Islet of Langerhans (tissue), 1 donor: ENCODE measurements around the gene KRT5.
"Not testable (repeated sequence)": the region's sequence is repeated elsewhere in the genome, so short reads cannot be mapped to it uniquely, and the experiment has no call there.

Experiments
- FAIRE-seq: peaks from one replicate; lab custom pipeline; 2011; peaks lifted over from hg19 to GRCh38; lab: Jason Lieb, UNC

Gene KRT5

DNA sequence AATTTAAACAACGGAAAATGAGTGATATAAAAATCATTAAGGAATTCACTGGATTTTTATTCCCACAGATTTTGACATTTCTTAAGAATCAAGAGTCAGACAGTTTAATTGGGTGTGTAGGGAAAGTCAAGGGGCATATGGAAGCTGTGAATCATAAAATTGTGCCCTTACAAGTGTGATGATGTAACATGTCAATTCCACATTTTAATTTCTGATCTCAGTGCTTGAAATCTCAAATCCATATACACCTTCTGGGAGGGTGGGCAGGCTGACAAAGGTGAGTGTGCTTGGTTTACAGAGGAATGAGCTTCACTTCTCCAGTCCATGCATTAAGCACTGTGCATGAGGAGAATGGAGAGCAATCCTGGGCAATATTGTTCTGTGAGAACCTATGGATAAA is 26.1 kb downstream of the KRT5 start:
- no peak for FAIRE-seq

DNA sequence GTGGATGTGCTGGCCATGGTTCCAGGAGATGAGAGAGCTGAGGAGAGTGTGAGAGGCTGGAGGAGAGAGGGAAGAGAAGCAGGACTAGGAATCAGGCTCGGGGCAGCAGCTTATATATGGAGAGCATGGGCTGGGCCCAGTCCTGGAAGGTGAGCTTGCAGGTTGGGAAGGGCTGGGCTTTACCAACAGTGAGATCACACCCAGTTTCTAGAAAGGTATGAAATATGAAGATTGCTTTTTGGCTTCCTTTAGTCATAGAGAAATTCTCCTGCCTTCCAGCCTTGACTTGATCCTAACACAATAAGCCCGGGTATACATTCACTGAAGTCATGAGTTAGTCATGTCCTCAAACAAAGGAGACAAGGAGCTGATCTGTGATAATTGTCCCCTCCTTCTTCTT is 27.0 kb downstream of the KRT5 start, which contains the start of gene KRT6A:
Gene KRT6A (minus strand): TSS at position 86 of the 400 bp plus-strand sequence. CDS start 69 bp downstream, at position 17.
- no peak for FAIRE-seq

DNA sequence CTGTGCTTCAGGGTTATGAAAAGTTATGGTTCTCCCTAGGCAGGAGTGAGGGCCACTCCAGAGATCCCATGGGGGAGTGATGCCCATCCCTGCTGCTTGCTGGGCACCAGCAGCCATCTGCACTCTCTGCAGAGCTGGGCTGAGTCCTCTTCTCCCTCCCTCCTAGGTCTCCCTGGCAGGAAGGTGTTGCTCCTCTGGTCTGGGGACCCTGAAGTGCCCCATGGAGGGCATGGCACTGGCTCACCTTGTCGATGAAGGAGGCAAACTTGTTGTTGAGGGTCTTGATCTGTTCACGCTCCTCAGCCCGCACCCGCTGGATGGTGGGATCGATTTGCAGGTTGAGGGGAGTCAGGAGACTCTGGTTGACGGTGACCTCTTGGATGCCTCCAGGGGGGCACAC is 27.8 kb downstream of the KRT5 start:
- not testable (repeated sequence) for FAIRE-seq

DNA sequence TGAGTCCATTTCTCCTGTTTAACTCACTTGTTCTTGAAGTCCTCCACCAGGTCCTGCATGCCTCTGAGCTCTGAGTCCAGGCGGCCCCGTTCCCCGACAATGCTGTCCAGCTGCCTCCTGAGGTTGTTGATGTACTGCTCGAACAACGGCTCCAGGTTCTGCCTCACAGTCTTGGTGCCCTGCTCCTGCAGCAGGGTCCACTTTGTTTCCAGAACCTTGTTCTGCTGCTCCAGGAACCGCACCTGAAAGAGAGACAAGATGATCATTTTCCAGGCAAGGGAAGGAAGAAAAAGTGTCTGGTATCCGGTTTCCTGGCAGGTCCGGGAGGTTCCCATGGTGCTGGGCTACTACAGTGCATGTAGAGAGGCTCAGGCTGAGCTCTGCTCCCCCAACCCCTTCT is 28.7 kb downstream of the KRT5 start:
- FAIRE-seq = not testable (repeated sequence)

DNA sequence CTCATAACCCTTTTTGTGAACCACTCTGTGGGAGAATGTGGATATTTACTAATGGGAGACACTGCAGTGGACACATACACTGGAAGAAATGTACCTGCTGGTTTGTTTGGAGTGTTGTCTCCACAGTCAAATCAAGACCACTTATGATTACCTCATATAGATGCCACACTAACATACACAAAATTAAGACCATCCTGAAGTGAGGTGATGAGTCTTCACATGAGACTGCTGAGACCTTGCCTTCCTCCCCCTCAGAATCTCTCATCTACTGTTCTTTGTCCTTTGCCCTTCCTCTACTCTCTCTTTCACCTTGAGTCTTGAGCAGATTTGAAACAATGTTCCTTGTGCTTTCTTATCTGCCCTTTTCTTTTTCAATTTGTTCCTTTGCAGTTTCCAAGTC is 31.5 kb downstream of the KRT5 start:
- FAIRE-seq = no peak

DNA sequence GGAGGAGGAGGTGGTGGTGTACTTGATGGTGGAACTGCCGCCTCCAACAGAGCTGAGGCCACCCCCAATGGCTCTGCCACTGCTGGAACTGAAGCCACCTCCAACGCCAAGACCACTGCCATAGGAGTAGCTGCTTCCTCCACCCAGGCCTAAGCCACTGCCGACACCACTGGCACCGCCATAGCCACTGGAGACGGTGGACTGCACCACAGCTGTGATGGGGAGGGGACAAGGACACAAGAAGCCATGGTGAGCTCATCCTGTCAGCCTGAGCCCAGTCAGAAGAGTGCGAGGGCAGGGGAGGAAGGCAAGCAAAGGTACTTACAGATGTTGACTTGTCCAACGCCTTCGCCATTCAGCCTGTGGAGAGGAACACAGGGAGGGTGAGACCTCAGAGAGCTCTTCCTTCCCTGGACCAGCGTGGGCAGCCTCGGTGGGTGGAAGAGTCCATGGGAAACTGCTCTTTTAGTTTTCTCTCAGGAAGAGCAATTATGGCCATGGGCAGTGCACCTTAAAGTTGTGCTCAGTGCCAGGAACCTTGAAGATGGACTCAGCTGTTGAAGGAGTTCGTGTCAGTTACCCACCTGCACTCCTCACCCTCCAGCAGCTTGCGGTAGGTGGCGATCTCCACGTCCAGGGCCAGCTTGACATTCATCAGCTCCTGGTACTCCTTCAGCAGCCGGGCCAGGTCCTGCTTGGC is 32.3 kb downstream of the KRT5 start:
- not testable (repeated sequence) for FAIRE-seq

DNA sequence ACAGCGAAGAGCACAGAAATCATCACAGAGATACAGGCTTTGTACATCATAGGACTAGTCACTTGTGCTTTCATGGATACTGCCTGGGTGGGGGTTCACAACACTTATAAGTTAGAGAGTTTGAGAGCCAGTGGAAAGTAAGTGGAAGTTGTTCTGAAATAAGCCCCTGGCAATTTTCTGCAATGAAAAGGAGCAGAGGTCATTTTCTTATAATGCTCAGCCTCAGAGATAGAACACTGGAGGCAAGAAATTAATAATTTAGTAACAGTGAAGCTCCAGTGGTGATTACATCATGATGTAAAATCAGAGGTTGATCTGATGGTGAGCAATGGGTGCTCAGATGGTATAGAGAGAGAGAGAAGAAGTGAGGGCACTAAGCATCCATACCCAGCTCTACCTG is 33.0 kb downstream of the KRT5 start:
- FAIRE-seq = no peak

DNA sequence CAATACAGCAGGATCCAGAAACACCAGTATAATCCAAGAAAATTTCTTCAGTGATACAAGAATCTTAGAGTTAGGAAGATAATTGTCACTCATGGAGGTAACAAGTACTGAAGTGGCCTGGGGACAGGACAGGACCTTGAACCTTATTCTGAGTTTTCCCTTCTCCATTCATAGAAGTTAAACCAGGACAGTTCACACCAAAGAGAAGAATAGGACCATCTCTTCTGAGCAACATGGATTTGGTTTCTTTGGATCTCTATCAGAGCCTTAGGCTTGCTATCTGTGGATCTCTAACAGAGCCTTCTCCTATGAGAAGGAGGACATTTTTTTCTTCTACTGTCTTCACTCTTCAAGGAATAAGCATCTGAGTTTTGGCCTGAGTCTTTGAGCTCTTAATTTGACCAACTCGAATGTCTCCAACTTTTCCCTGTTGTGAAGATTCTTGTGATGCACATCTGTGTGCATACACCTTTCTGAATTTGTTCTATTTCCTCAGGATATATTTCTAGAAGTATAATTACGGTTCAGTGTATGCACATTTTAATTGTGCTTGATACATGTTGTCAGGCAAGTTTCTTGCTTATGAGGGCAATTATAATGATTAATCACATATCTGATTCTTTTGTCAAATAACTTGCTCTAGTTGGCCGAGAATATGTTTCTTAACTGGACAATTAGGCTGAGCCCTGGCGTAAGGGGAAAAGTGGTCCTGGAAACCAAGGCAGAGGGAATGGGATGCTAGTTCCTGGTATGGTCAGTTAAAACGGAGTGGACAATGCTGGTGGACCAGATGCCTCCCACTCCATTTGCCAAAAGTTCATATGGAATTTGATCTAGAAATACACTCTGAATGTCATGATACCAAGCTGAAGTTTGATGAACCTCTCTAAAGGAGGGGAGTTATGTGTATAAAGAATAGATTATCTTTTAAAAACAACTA is 33.8 kb downstream of the KRT5 start:
- no peak for FAIRE-seq

DNA sequence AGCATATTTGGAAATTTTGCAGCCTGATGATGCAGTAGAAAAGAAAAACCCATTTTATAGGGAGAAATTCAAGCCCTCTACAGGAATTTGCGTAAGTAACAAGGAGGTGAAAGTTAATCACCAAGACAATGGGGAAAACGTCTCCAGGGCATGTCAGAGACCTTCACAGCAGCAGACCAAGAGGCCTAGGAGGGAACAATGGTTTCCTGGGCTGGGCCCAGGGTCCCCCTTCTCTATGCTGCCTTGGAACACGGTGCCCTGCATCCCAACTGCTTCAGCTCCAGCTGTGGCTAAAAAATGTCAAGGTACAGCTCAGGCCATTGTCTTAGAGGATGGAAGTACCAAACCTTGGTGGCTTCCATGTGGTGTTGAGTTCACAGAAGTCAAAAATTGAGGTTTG is 40.1 kb downstream of the KRT5 start:
- FAIRE-seq = no peak

DNA sequence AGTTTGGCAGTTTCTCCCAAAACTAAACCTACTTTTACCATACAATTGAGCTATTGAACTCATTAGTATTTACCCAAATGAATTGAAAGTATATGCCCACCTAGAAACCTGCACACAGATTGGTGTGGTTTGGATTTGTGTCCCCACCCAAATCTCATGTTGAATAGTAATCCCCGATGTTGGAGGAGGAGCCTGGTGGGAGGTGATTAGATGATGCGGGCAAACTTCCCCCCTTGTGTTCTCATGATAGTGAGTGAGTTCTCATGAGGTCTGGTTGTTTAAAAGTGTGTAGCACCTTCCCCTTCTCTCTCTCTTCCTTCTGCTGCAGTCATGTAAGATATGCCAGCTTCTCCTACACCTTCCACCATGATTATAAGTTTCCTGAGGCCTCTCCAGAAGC is 42.5 kb downstream of the KRT5 start:
- FAIRE-seq = no peak

DNA sequence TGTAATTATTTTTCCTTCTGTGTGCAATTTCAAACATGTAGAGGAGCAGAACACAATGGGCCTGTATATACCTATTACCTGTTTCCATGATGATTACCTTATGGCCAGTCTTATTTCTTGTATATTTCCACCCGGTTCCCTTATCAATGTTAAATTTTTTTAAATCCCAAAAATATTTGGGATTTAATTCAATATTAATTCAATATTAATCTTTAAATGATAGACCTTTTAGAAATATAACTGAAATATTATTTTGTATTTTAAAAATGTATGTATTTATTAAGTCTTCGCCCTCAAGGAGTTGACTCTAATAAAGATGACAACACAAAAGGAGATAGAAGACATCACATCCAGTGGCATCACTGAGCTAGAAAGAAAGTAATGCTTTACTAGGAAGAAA is 46.0 kb downstream of the KRT5 start:
- no peak for FAIRE-seq

DNA sequence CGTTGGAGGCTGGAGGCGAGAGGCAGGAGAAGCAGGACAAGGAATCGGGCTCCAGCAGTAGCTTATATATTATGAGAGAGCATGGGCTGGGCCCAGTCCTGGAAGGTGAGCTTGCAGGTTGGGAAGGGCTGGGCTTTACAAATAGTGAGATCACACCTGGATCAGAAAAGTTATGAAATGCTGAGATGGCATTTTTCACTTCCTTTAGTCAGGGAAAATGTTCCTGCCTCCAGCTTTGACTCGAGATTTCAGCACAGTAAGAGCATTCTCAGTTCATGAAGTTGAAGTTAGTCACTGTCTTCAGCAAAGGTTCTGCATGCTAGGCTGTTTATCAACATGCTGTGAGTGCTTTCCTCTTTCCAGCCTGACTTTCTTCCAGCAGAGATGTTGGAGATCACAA is 46.4 kb downstream of the KRT5 start, which contains the start of gene KRT6C:
Gene KRT6C (minus strand): TSS at position 38 of the 400 bp plus-strand sequence. CDS start 68 bp downstream, outside the sequence.
- no peak for FAIRE-seq

DNA sequence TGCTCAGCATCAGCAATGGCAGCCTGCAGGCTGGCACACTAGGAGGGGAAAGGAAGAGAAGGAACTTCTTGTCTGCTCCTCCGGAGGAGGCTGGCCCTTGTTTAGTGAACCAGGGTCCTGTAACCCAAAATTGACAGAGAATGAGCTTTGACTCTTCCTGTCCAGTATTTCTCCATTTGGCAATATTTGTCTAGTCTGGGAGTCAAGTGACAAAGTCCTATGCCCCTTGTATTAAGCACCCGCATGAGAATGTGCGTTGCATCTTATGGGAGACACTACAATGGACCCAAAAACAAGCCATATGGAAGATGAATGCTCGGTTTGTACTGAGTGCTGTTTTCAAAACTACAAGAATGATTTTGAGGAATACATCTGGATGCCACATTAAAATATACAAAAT is 50.3 kb downstream of the KRT5 start:
- FAIRE-seq = no peak

DNA sequence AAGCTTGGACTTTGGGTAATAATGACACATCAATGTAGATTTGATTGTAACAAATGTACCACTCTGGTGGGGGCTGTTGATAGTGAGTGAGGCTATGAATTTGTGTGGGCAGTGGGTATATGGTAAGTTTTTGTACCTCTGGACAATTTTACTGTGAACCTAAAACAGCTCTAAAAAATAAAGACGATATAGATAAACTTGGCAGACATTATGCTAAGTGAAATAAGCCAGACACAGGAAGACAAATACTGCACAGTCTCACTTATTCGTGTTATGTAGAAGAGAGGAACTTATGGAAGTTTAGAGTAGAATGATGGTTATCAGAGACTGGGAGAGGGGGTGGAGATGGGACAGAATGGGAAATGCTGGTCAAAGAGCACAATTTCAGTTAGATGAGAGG is 55.3 kb downstream of the KRT5 start:
- FAIRE-seq = no peak
